Hepatocyte (in vitro differentiated cells): ENCODE data around the gene TRHDE. TPM values are rescaled to one million over a fixed set of nuclear protein-coding genes. Genes with fewer than 3 reads are reported as not detected.

Source experiments
- DNase-seq: peaks from one replicate; pipeline ENCODE4 v3.0.0-alpha.2; 2016; ENCODE audit warnings: low spot score
- H2AFZ ChIP-seq: fragments of 200-600 bp; sonication (generic); 2 replicates; pipeline ENCODE4 v1.6.0; 2016; ENCODE audit warnings: antibody characterized with exemption, mild to moderate bottlenecking
- H3K27ac ChIP-seq: fragments of 200-600 bp; sonication (generic); 2 replicates; pipeline ENCODE4 v1.5.1; 2016; ENCODE audit warnings: mild to moderate bottlenecking
- H3K27me3 ChIP-seq: fragments of 200-600 bp; sonication (generic); 2 replicates; pipeline ENCODE4 v1.6.1; 2016
- H3K36me3 ChIP-seq: fragments of 200-600 bp; sonication (generic); replicated peaks from 2 replicates; pipeline ENCODE4 v1.5.1; 2016; ENCODE audit warnings: low read depth; ENCODE audit not compliant: insufficient read depth
- H3K4me1 ChIP-seq: fragments of 200-600 bp; sonication (generic); 2 replicates; pipeline ENCODE4 v1.5.1; 2016; ENCODE audit warnings: mild to moderate bottlenecking, moderate library complexity; ENCODE audit not compliant: insufficient read depth
- H3K4me2 ChIP-seq: fragments of 200-600 bp; sonication (generic); 2 replicates; pipeline ENCODE4 v1.6.0; 2016
- H3K4me3 ChIP-seq: fragments of 200-600 bp; sonication (generic); 2 replicates; pipeline ENCODE4 v1.5.1; 2016; ENCODE audit warnings: mild to moderate bottlenecking
- H3K79me2 ChIP-seq: fragments of 200-600 bp; sonication (generic); 2 replicates; pipeline ENCODE4 v1.6.0; 2017; ENCODE audit warnings: mild to moderate bottlenecking
- H3K9me2 ChIP-seq: fragments of 200-600 bp; sonication (generic); replicated peaks from 2 replicates; pipeline ENCODE4 v1.6.0; 2017; ENCODE audit warnings: mild to moderate bottlenecking; ENCODE audit not compliant: insufficient read depth
- H3K9me3 ChIP-seq: fragments of 200-600 bp; sonication (generic); 2 replicates; pipeline ENCODE4 v1.5.1; 2016; ENCODE audit warnings: low read depth, mild to moderate bottlenecking
- H4K20me1 ChIP-seq: fragments of 200-600 bp; sonication (generic); 2 replicates; pipeline ENCODE4 v1.6.0; 2016; ENCODE audit warnings: mild to moderate bottlenecking; ENCODE audit not compliant: insufficient read depth, poor library complexity, severe bottlenecking
- CTCF ChIP-seq: fragments of 200-600 bp; sonication (generic); IDR thresholded peaks from 2 replicates; pipeline ENCODE4 v1.5.1; 2016; ENCODE audit warnings: antibody characterized with exemption, mild to moderate bottlenecking; ENCODE audit not compliant: poor library complexity
- EZH2 ChIP-seq: fragments of 200-600 bp; sonication (generic); IDR thresholded peaks from 2 replicates; pipeline ENCODE4 v1.6.1; 2016; ENCODE audit warnings: antibody characterized with exemption, mild to moderate bottlenecking, borderline replicate concordance
- EZH2phosphoT487 ChIP-seq: fragments of 200-600 bp; sonication (generic); IDR thresholded peaks from one replicate; pipeline ENCODE4 v1.6.1; 2018; ENCODE audit warnings: antibody characterized with exemption, mild to moderate bottlenecking, low read depth, moderate library complexity; ENCODE audit not compliant: unreplicated experiment, severe bottlenecking
- WGBS: methylation state at CpG from one replicate; pipeline ENCODE4 v1.1.6; 2016; ENCODE audit warnings: low lambda C conversion rate; ENCODE audit errors: missing lambda C conversion rate; 5-methylcytosine and 5-hydroxymethylcytosine counted together
- polyA plus RNA-seq: library from polyadenylated mRNA; unstranded; fragments of >200 nt; fragmentation: Nextera tagmentation; extraction: Ambion mirVana; gene quantifications from 2 replicates; pipeline ENCODE4 v1.2.1, GENCODE V29; 2016
- total RNA-seq: library from RNA; depleted of rRNA; stranded (reverse); fragments of >200 nt; gene quantifications from 2 replicates; pipeline ENCODE4 v1.2.3, GENCODE V29; 2014

The TRHDE gene
- total and polyA plus RNA-seq, 2 experiments from 2014 or later: 1.3 to 5.0 TPM

- Histone ChIP-seq H3K9me3 (no peaks in the 10 kb centered on the region), H3K4me2 (no peak overlapping the region), H3K36me3 (no peaks in the 10 kb centered on the region), H3K4me3 (no peak overlapping the region), H3K27ac (no peak overlapping the region), H3K79me2 (no peaks in the 10 kb centered on the region), H3K4me1 (no peaks in the 10 kb centered on the region), H4K20me1 (no peaks in the 10 kb centered on the region), H2AFZ (no peak overlapping the region), H3K9me2 (no peaks in the 10 kb centered on the region), H3K27me3 (no peaks in the 10 kb centered on the region)
- TF ChIP-seq EZH2 (no peak), EZH2phosphoT487 (no peak), CTCF (no peak)
- no peak for DNase-seq
- WGBS: 61% methylated on average over 1 of the region's 1 CpG
These were observed 444.9 kb downstream of the TRHDE start for GRCh38 chr12:72717036-72717435.
